GM18507 (cell line): ENCODE results near the gene WSB1.
A peak's percentile ranks its signal among the peaks of the same experiment; 100 is the strongest.

Experiments used
- DNase-seq: peaks from one replicate; pipeline ENCODE4 v3.0.0; 2011; ENCODE audit warnings: low read depth; ENCODE audit not compliant: insufficient read length; ENCODE audit errors: extremely low spot score
- FAIRE-seq: peaks from 2 replicates; lab custom pipeline; 2011; peaks lifted over from hg19 to GRCh38; lab: Jason Lieb, UNC

Gene WSB1

GRCh38 chr17:27332047-27332393, 38.1 kb downstream of the WSB1 start:
- FAIRE-seq (no peak), DNase-seq (no peak)

- FAIRE-seq (peak; percentile 86), DNase-seq (peak; percentile 79)
Observed at GRCh38 chr17:27332485-27333409, 38.8 kb downstream of the WSB1 start.

DNA sequence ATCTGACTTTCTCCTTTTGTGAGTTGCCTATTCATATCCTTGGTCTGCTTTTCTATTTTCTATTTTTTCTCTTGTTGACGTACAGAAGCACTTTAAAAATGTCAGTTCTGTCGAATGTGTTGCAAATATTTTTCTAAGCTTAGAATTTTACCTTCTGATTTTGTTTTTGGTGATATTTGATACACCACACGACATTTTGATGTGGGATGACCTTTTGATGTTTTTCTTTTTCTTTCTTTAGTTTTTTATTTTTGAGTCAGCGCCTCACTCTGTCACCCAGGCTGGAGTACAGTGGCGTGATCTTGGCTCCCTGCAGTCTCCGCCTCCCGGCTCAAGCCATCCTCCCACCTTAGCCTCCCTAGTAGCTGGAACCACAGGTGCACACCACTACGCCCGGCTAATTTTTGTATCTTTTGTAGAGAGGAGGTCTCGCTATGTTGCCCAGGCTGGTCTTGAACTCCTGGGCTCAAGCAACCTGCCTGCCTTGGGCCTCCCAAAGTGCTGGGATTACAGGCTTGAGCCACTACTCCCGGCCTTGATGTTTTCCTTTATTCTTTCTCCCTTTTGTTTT, 39.6 kb downstream of the WSB1 start:
- DNase-seq: no peak
- FAIRE-seq: peak; percentile 24

DNA sequence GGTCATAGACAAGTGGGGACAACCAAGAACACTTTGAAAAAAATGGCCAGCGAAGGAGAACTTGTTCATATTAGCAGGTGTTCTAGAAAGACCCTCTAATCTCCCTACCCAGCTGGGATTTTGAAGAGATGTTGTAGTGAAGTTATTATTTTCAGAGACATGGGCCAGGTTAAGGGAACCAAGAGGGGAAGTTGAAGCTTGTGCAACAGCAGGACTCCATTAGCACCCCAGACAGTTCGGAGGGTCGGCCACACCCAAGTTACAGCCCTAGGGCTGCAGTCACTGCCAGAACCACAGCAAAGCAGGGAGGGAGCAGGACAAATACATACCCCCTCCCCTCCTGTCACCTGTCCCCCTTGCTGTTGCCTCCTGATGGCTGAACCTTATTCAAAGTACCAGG, 42.3 kb downstream of the WSB1 start:
- FAIRE-seq (no peak), DNase-seq (no peak)

DNA sequence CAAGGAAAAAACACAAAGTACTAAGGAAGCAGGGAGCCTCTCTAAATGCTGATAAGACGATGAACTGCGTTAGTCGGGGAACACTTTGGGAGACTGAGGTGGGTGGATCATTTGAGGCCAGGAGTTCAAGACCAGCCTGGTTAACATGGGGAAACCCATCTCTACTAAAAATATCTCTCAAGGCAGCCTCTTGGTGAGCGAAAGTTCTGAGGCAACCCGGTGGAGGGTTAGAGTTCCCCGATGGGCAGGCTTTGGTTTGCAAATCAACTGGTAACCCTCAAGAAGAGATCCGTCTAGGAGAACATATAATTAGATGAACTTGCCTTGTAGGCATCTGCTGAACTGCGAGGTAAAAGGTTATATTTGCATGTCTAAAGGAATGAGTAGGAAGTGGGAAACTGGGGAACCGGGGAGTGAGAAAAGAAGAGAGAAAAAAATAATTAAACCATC, 44.6 kb downstream of the WSB1 start:
- FAIRE-seq (peak; percentile 79), DNase-seq (no peak)

GRCh38 chr17:27339198-27339835, 45.4 kb downstream of the WSB1 start:
- FAIRE-seq: peak; percentile 71

DNA sequence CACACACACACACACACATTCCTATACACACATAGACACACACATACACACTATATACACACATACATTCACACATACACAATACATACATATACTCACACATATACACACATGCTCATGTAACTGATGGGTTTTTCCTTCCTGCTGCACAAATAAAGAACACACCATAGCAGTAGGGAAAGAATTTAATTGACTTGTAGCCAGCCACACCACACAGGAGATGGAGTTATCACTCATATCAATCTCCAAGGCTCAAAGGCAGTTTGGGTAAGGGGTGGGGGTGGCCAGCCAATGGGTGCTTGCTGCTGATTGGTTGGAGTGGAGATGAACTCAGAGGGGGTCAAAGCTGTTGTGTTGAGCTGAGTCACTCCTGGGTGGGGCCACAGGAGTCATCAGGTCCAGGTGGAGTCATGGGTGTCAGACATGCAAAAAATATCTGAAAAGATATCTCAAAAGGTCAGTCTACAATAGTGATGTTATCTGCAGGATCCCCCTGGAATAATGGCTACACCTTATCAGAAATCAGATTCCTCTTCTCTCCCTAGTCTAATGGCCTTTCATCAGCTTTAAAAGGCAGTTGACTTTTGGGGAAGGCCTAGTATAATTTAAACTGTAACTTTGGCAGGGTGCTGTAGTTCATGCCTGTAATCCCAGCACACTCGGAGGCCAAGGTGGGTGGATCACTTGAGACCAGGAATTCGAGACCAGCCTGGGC, 46.1 kb downstream of the WSB1 start:
- no peak for DNase-seq
- FAIRE-seq: no peak

More at GRCh38 chr17:27339198-27339835, 45.4 kb downstream of the WSB1 start:
- DNase-seq: no peak

GRCh38 chr17:27340575-27340974, 46.7 kb downstream of the WSB1 start:
- FAIRE-seq: no peak
- DNase-seq: no peak

- DNase-seq (no peak), FAIRE-seq (no peak)
Observed at GRCh38 chr17:27341041-27341471, 47.1 kb downstream of the WSB1 start.

- FAIRE-seq (no peak), DNase-seq (no peak)
Observed at GRCh38 chr17:27342059-27342458, 48.1 kb downstream of the WSB1 start.

- DNase-seq (no peak), FAIRE-seq (no peak)
Observed at GRCh38 chr17:27343294-27343693, 49.4 kb downstream of the WSB1 start.

- DNase-seq (no peak), FAIRE-seq (no peak)
Observed at GRCh38 chr17:27343977-27344607, 50.2 kb downstream of the WSB1 start.

GRCh38 chr17:27345141-27345904, 51.4 kb downstream of the WSB1 start:
- FAIRE-seq (no peak), DNase-seq (no peak)

DNA sequence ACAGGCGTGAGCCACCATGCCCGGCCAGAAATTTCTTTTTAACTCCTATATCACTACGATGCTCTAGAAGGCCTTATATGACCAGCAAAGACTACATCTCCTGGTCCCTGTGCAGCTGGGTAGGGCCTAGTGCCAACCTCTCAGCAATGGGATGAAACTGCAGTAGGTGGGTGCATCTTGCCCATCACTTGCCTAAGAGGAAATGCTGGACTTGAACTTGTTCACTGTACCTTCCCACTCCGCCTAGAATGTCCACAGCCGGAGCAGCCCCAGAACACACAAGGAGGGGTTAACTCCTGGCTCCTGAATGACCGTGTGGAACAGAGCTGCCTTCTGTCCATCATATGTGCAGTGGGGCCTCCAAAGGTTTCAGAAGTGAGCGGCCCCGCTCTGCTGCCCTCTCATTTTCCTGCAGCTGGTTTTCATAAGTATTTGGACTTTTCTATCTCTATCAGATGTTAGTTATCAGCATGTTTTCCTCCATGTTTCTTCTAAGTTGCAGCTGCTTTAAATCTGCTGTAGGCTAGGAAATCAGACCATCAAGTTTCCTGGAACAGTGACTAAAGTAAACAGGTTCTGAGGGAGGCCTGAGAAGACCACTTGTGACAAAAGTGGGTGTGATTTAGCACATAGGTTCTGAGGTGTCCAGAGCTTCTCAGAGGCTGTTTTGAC, 52.5 kb downstream of the WSB1 start:
- DNase-seq (no peak), FAIRE-seq (no peak)

DNA sequence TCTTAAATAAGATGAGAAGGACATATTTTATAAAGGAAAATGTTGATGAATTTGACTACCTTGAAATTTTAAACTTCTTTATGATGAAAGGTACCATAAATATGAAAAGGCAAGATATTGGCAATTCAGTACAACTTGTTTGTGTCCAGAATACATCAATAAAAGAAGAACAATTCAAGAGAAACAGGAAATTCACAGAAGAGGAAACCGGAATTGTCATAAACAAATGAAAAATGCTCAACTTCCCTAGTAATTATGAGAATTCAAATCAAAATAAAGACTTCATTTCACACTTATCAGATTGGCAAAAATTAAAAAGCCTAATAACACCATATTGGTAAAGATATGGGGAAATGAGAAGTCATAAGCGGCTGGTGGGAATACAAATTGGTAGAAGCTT, 54.3 kb downstream of the WSB1 start:
- DNase-seq: no peak
- FAIRE-seq: no peak

GRCh38 chr17:27349540-27350021, 55.7 kb downstream of the WSB1 start:
- FAIRE-seq: no peak
- DNase-seq: no peak

GRCh38 chr17:27351759-27352158, 57.8 kb downstream of the WSB1 start:
- DNase-seq (no peak), FAIRE-seq (no peak)

DNA sequence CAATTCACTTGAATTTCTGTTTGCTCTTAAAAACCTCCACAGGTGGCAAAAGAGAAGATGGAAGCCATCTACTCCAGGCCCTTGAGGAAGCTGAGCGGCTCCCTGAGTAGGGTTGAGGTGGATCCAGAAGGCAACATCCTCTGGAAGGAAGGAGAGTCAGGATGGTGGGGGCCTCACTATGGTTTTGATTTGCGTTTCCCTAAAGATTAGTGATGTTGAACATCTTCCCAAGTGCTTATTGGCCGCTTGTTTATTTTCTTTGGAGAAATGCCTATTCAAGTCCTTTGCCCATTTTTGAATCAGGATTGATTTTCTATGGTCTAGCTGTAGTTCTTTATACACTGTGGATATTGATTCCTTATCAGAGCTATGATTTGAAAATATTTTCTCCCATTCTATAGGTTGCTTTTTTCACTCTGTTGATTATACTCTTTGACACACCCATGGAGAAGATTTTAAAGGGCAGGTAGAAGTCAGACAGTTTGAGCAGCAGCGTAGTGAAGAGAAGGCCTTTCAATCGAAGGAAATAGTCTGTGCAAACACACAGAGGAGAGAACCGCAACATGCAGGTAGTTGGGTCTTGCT, 58.6 kb downstream of the WSB1 start:
- FAIRE-seq (no peak), DNase-seq (no peak)
